GM18861 (cell line): Measurements from ENCODE around the gene EEF1G.
"Not testable (repeated sequence)": the region's sequence is repeated elsewhere in the genome, so short reads cannot be mapped to it uniquely, and the experiment has no call there.

Source experiments
- ATAC-seq: cut with Tn5 transposase; IDR thresholded peaks from one replicate; pipeline ENCODE4 v1.9.1; 2021; ENCODE audit not compliant: unreplicated experiment

Gene EEF1G

DNA sequence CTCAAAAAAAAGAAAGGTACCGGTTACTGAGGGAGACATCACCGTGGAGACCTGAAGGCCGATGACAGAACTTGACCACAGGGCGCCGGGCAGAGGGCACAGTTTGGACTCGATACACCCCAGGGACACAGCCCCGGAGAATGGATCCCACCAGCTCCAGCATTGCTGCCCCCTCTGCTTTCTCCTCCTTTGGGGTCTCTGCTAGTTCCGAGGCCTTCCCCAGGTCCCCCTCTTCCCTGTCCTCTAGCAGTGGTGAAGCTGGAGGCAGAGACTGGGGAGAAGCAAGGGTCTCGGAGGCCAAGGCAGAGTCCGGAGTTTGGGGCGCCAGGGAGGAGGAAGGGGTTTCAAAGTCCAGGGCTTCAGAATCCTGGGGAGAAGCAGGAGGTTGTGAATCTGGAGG lies 4.8 kb upstream of the EEF1G start:
- ATAC-seq: no peak

GRCh38 chr11:62577046-62577714 lies 3.5 kb upstream of the EEF1G start:
- ATAC-seq: no peak

- ATAC-seq: no peak
These were observed 2.1 kb upstream of the EEF1G start for GRCh38 chr11:62575837-62576236.

- ATAC-seq: no peak
These were observed 1.5 kb upstream of the EEF1G start for GRCh38 chr11:62575156-62575555.

- ATAC-seq: peak; percentile 3
These were observed 826 bp upstream of the EEF1G start for GRCh38 chr11:62574363-62575071.

DNA sequence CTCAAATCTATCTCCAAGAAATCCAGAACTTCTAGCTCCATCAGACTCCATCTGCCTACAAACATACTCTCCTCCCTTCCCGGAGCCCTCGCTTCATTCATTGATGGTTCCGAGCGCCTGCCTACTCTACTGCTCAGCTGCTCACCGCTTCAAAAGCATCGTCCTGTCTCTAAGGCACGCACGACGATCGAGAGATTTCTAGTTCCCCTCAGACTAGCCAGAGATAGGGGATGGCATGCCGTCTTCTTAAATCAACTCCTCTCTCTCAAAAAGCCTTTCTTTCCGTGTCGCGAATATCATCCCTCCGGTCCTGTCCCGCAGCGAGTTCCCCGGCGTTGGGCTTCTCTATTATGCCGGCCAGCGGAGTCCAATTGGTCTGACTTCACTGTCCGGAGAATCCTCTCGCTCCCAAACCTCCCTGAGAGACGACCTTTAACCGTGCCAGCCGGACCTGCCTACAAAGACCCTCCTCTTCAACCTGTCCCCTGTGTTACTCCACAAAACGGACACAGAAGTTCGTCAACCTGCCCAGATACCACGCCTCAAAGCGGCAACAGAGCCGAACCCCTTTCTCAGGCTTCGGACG lies 592 bp downstream of the EEF1G start:
- no peak for ATAC-seq

GRCh38 chr11:62572431-62572830 lies 1.3 kb downstream of the EEF1G start:
- ATAC-seq: no peak

- ATAC-seq: not testable (repeated sequence)
These were observed 2.2 kb downstream of the EEF1G start for GRCh38 chr11:62571493-62571892.

GRCh38 chr11:62570903-62571302 lies 2.8 kb downstream of the EEF1G start:
- not testable (repeated sequence) for ATAC-seq

DNA sequence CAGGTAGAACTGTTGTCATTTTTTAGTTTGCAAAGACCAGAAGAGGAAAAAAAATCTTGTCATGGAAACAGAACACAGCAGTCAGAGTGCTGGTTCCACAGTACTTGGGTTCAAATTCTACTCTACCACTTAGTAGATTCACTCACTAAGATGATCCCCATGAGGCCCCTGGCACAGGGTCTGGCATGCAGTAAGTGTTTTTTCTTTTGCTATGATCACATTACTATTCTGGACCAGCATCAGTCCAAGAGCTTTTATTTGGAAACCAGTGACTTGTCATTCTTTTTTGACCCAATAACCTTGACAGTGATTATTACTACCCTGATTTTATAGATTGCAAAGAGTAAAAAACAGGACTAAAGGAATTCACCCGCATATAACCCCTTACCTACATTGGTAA lies 4.1 kb downstream of the EEF1G start:
- ATAC-seq: no peak

DNA sequence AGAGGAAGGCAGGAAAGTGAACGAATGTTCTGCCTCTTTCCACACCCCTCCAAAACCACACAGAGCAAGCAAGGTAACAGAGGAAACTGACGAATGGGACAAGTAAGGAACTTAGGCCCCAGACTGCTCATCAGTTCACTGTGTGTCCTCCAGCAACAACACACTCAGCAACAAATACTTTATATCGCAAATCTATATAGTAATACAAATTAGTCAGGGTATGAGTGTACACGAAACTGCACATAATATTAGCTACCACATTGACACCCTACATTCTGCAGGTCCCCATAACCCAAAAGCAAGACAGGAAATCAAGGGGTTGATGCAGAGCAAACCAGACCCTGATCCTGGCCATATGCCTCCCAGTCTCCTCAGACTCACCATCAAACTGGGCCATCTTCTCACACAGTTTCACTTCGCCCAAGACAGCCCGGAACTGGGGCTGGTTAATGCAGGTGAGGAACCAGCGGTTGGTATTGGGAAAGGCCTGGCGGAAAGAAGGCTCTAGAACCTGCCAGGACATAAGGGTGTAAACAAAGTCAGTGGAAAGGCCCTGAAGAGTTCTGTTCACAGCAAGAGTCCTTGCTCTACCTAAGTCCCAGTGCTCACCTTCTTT lies 6.6 kb downstream of the EEF1G start:
- ATAC-seq: no peak

GRCh38 chr11:62566247-62566646 lies 7.4 kb downstream of the EEF1G start:
- ATAC-seq: no peak

DNA sequence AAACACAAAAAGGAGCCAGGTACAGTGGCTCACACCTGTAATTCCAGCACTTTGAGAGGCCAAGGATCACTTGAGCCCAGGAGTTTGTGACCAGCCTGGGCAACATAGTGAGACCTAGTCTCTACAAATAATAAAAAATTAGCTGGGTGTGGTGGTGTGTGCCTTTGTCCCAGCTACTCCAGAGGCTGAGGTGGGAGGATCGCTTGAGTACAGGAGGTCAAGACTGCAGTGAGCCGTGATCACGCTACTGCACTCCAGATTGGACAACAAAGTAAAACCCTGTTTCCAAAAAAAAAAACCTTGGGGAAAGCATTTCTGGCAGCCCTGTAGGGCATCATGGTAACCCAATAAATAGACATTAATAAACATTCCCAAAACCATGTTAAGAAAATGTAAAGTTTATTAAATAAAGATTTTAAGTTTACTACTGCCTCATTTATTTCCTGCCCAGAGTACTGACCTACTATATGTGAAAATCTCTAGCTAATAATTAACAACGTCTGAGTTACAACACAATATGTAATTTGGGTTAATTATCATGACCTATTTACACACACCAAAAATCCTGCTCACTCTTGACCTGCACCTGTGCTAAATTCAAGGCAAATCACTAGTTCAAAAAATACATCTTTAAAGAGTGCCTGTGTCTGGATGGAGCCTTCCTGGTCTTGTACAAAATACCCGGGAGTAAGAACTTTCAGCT lies 8.4 kb downstream of the EEF1G start:
- ATAC-seq: no peak

DNA sequence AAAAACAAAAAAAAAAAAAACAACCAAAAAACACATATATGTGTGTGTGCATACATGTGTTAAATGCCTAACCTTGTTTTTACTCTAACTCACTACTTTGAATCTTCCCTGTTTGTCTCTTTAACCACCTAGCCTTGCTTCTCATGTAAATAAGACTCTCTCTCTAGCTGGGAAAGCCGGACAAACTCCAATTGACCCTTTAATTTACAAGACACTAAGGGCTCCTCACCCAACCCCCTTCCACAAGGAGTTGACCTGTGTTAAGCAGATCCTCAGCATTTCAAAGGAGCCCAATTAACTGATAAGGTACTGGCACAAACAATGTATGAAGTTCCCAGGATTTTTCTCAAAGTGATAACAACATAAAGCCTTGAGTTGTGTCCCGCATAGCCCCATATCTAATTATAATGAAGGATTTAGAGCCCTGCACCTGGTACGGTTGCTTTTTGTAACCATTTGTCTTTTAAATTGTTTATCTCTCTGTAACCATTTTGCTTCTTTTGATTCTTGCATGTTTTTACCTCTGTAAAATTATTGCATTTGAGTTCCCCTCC lies 11.9 kb downstream of the EEF1G start:
- not testable (repeated sequence) for ATAC-seq

DNA sequence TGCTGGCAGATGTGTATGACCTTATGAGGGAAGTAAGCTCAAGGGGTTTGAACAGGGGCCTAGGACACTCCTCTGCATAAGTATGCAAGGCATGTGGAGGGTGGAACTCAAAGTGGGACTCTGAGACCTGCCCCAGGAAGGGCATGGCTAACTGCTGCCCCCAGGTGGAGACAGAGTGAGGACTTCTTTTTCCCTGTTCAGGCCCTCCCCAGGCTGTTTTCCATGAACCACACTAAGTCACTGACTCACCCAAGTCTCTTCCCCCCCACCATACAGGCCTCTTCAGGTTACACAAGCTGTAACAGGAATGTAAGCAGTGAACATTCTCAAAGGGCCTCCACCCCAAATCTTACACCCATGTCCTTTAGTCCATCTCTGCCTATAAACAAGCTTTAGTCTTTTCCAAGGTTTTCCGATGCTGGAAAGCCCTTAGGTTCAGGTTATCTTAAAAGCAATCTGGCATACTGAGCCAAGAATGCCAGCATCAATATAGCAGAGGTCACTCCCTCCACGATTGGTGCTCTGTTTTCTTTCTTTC lies 13.1 kb downstream of the EEF1G start:
- ATAC-seq: no peak

GRCh38 chr11:62559626-62560025 lies 14.1 kb downstream of the EEF1G start:
- not testable (repeated sequence) for ATAC-seq

DNA sequence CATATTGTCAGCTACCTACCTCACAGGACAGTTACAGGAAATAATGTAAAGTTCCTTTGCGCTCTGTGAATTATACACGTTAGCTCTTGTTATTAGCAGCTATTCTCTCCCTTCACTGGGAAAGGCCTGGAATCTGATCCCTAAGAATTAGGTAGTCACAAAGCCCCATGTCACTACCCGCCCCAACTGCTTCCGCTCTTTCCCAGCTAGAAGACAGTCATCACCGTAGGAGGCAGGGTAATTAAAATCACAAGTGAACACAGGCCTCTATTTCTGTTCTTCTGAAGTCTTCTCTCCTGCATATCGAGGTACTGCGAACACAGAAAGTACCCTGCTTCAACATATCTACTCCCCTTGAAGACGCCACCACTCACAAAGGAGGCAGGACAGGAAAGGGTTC lies 14.5 kb downstream of the EEF1G start:
- no peak for ATAC-seq

DNA sequence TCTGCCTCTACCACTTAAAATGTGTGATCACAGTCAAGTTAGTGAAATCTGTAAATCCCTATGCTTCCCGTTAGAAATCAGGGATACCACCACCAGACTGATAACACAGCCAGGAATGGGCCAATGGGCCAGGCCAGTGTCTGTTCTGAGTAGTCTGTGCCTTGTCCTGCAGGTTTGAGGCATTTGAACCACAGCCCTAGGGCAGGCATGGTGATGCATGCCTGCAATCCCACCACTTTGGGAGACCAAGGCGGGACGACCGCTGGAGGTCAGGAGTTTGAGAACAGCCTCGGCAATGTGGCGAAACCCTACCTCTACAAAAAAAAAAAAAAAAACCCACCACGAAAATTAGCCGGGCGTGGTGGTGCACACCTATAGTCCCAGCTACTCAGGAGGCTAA lies 15.0 kb downstream of the EEF1G start:
- no peak for ATAC-seq

DNA sequence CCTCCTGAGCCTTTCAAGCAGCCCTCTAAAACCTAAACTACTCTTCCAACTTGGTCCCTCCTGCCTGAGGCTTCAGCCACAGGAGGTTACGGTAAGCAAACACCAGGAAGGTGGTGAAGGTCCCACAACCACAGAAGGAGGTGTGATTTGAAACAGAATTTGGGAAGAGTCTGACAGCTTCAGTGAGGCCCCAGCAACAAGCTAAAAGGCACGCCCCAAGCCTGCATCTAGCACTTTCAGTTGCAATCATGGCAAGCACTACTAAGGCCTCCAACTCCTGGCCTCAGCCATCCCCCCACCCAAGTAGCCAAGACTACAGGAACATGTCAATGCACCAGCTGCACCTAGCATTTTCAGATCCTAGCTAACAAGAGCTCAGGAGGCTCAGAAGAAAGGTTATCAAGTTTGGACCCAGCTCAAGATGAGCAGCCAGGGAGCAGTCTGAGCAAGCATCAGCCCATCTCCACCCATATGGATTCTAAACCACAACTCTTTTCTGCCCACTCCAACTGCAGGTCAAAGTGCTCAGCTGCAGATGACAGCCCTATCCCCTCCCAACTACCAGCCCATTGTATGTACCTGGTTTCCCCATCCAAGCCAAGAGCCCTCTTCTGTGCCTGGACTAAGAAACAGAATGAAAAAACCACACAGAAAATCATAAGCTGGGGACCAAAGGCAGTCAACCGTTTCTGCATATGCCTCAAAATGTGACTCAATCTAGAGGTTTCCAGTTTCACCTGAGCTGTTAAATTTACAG lies 16.6 kb downstream of the EEF1G start:
- ATAC-seq: no peak
